SK-N-MC (cell line): ENCODE results near the gene DPYD.

ENCODE experiments used
- EZH2 ChIP-seq: fragments of 200-600 bp; sonication (generic); IDR thresholded peaks from one replicate; pipeline ENCODE4 v1.6.1; 2017; ENCODE audit warnings: antibody characterized with exemption
- FOXP2 ChIP-seq: optimal IDR thresholded peaks from 2 replicates; pipeline ENCODE3; 2011; ENCODE audit warnings: mild to moderate bottlenecking, moderate library complexity; ENCODE audit not compliant: insufficient read depth; ENCODE audit errors: extremely low read length, control extremely low read depth
- POLR2AphosphoS5 ChIP-seq: IDR thresholded peaks from 2 replicates; pipeline ENCODE4 v1.6.1; 2012; ENCODE audit warnings: mild to moderate bottlenecking, low read depth, low read length, borderline replicate concordance

DNA sequence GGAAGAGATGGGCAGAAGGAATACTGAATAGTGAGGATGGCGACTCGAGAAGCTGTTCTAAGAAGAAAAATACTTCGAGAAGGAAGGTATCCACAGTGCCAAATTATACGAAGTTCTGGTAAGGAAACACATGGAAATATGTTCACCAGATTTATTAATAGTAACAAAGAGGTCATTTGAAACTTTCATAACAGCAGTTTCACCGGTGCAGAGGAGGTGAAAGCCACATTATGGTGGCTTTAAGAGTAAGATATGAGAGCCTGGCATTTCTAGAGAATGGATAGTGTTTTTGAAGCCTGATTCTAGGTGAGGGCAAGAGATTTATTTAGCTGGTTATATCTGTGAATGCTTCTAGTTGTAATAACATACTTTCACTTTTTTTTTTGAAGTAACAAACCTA is 56.2 kb downstream of the DPYD start:
- TF ChIP-seq POLR2AphosphoS5, result no peak
- no peak for TF ChIP-seq EZH2
- no peak for TF ChIP-seq FOXP2
